ENCODE measurements around the gene DAB1.

The DAB1 gene

GRCh38 chr1:57361516-57361915 lies 62.3 kb downstream of the DAB1 start:
- Histone ChIP-seq H3K4me1 (no peaks in the 10 kb centered on the region), H3K36me3 (no peaks in the 10 kb centered on the region), H3K27ac (no peak overlapping the region), H3K9me3 (peaks cover 0 to 7% (median 0%) of the 10 kb centered on the region in 3 donors), H3K4me3 (no peak overlapping the region), H3K27me3 (no peaks in the 10 kb centered on the region)
- intact Hi-C loops (cut with DNase I; ENCODE audit: low total_unique reads) = no loop called here
- no peak for DNase-seq
- TF ChIP-seq CTCF (IDR thresholded peaks at IDR 0.05) = no peak

DNA sequence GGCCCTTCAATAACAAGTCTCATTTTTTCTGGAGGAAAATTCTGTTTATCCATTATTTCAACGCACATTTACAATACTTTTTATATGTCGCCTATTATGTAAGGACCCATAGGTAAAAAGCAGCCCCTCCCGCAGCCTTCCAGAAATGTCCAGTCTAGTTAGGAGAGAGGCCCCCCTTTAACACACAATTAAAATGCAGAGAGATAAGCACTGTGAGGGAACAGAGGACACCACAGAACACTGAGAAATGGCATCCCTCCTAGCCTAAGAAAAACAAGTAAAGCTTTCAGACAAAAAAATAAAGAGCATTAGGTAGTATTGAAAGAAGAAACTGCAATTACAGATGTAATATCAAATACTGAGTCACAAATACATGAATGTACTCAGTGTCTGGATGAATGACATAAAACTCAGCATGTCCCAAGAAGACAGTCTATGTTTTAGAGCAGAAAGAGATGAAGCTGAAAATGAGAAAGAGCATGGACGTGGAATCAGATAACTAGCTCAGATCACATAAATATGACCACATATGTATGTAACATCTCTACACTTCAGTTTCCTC lies 62.9 kb downstream of the DAB1 start:
- Histone ChIP-seq H3K4me3 (no peak overlapping the region), H3K27ac (no peak overlapping the region), H3K27me3 (no peaks in the 10 kb centered on the region), H3K9me3 (peaks cover 0 to 7% (median 0%) of the 10 kb centered on the region in 3 donors), H3K4me1 (no peaks in the 10 kb centered on the region), H3K36me3 (no peaks in the 10 kb centered on the region)
- intact Hi-C loops (cut with DNase I; ENCODE audit: low total_unique reads) = no loop called here
- DNase-seq = no peak
- no peak for TF ChIP-seq CTCF (IDR thresholded peaks at IDR 0.05)

GRCh38 chr1:57357462-57357861 lies 66.4 kb downstream of the DAB1 start:
- Histone ChIP-seq H3K4me1 (no peaks in the 10 kb centered on the region), H3K9me3 (peaks cover 0 to 7% (median 0%) of the 10 kb centered on the region in 3 donors), H3K27ac (no peak overlapping the region), H3K4me3 (no peak overlapping the region), H3K27me3 (no peaks in the 10 kb centered on the region), H3K36me3 (no peaks in the 10 kb centered on the region)
- intact Hi-C loops (cut with DNase I; ENCODE audit: low total_unique reads) = no loop called here
- no peak for DNase-seq
- no peak for TF ChIP-seq CTCF (IDR thresholded peaks at IDR 0.05)

DNA sequence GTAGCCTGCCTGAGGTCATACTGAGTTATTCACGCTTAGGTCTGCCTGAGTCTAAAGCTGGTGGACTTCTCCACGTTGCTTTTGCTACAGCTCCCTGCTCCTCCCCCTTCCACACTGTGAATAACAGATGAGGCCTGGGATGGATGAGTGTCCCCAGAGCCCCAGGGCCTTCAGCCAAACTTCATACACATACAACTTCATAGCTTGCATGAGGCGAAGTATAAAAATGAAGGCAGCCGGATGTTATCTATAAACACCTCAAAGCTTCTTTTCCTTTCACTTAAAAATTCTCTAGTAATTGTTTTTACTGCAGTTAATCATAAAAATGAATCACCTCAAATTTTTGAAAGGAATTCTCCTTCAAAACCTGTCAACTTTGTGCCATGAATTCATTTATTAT lies 70.2 kb downstream of the DAB1 start:
- Histone ChIP-seq H3K9me3 (peaks cover 0 to 4% (median 0%) of the 10 kb centered on the region in 3 donors), H3K4me1 (no peaks in the 10 kb centered on the region), H3K4me3 (no peak overlapping the region), H3K36me3 (no peaks in the 10 kb centered on the region), H3K27ac (no peak overlapping the region), H3K27me3 (no peaks in the 10 kb centered on the region)
- DNase-seq = no peak
- no peak for TF ChIP-seq CTCF (IDR thresholded peaks at IDR 0.05)
- intact Hi-C loops (cut with DNase I; ENCODE audit: low total_unique reads) = no loop called here

DNA sequence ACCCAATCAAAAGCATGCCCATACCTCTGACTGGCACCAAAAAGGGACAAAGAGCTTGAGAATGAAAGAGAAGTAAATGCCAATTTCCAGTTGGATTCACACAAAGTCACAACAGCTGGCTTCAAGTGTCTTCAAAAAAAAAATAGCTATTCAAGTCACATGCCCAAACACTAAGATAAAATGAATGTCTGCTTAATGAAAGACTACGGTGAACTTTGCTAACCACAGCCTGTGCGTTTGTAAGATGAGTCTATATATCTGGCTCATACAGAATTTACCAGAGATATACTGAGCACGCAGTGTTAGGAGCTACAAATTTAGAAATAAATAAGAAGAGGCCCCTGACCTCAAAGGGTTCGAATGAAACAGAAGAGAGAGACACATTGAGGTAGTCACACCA lies 73.2 kb downstream of the DAB1 start:
- Histone ChIP-seq H3K27me3 (no peaks in the 10 kb centered on the region), H3K27ac (no peak overlapping the region), H3K4me3 (no peak overlapping the region), H3K9me3 (no peaks in the 10 kb centered on the region), H3K4me1 (no peaks in the 10 kb centered on the region), H3K36me3 (no peaks in the 10 kb centered on the region)
- DNase-seq = no peak
- TF ChIP-seq CTCF (IDR thresholded peaks at IDR 0.05) = no peak
- intact Hi-C loops (cut with DNase I; ENCODE audit: low total_unique reads) = no loop called here

DNA sequence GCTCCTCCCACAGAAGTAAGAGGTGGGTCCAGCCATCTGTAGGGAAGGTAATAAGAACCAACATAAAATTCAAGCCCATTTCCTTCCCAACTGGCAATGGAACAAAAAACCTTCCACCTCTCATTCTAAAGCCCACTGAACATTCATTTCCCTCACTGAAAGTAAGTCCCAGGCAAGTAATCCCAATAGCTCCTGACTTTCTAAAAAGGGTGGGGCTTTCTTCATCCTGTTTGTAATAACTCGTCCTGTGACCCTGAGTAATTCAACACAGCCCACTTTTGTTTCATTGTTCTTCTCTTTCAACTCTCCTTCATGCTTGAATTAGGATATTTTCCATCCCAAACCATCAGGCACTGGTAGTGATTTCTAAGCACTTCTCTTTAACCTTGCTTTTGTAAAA lies 74.9 kb downstream of the DAB1 start:
- Histone ChIP-seq H3K9me3 (no peaks in the 10 kb centered on the region), H3K27ac (no peak overlapping the region), H3K36me3 (no peaks in the 10 kb centered on the region), H3K4me3 (no peak overlapping the region), H3K27me3 (no peaks in the 10 kb centered on the region), H3K4me1 (no peaks in the 10 kb centered on the region)
- intact Hi-C loops (cut with DNase I; ENCODE audit: low total_unique reads) = no loop called here
- no peak for TF ChIP-seq CTCF (IDR thresholded peaks at IDR 0.05)
- DNase-seq = no peak

All from tibial artery (tissue), 4 donors.